Middle frontal gyrus (tissue), 1 donor: ENCODE data around the gene BRSK2.
"Not testable (repeated sequence)": the region's sequence is repeated elsewhere in the genome, so short reads cannot be mapped to it uniquely, and the experiment has no call there.

Experiments used
- DNase-seq: peaks from one replicate; pipeline ENCODE4 v3.0.0-alpha.2; 2015; ENCODE audit warnings: low spot score; ENCODE audit errors: extremely low spot score

Gene BRSK2

DNA sequence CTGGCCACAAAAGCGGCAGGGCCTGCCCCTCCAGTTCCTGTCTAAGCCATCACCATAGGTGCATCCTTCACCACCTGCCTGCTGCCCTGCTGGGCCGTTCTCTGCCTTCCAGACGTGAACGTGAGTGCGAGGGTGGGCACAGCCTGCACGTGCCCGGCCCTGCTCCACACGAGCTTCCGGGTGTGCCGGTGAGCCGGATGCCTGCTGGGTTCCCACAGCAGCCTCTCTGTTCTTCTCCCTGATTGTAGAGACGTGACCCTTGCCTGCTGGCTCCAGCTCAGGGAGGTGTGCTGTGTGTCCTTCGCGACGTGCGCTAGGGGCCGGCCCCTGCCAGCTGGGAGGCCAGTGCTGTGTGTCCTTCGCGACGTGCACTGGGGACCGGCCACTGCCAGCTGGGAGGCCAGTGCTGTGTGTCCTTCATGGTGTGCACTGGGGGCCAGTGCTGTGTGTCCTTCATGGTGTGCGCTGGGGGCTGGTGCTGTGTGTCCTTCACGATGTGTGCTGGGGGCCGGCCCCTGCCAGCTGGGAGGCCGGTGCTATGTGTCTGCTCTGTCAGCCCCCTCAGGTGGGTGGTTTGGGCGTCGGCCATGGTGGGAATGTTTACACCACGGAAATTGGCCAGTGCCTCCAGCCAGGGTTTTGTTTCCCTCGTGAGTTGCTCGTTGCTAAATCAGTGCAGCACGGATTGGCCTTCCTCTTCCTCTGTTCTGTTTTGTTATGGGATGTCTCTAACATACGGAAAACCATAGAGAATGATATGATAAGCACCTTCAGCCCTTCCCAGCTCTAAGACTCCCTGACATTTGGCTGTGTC lies 35.4 kb upstream of the BRSK2 start:
- no peak for DNase-seq

DNA sequence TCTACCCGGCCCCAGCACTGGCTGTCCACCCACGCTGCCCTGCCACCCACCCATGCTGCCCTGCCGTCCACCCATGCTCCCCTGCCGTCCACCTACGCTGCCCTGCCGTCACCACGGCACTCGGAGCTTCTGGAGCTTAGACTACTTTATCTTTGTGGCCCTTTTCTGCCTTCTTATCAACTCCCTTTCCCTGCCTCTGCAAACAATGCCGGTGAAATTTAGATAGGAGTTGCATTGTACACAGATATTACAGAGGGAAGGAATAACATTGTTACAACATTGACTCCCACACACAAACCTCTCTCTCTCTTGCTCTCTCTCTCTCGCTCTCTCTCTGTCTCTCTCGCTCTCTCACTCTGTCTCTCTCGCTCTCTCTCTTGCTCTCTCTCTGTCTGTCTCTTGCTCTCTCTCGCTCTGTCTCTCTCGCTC lies 33.7 kb upstream of the BRSK2 start:
- no peak for DNase-seq

DNA sequence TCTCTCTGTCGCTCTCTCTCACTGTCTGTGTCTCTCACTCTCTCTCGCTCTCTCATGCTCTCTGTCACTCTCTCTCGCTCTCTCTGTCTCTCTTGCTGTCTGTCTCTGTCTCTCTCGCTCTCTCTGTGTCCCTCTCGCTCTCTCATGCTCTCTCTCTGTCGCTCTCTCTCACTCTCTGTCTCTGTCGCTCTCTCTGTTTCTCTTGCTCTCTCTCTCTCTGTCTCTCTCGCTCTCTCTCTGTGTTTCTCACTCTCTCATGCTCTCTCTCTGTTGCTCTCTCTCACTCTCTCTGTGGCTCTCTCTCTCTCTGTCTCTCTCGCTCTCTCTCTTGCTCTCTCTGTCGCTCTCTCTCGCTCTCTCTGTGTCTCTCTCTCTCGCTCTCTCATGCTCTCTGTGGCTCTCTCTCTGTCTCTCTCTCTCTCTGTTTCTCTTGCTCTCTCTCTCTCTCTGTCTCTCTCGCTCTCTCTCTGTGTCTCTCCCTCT lies 33.2 kb upstream of the BRSK2 start:
- no peak for DNase-seq

DNA sequence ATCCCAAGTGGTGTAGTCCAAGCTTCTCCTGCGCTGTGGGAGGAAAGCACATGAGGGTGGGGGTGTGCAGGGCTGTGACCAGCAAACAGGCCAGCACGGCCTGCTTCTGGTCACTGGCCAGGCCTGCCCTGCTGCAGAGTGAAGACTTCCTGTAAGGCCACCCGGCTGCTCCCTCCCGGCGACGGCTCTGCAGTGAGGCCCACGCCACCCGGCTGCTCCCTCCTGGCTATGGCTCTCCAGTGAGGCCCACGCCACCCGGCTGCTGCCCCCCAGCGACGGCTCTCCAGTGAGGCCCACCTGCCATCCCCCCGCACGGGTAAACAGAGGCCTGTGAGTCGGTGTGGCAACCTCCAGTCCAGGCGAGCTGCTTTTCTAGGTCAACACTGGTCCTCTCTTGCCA lies 31.4 kb upstream of the BRSK2 start:
- DNase-seq, result no peak

DNA sequence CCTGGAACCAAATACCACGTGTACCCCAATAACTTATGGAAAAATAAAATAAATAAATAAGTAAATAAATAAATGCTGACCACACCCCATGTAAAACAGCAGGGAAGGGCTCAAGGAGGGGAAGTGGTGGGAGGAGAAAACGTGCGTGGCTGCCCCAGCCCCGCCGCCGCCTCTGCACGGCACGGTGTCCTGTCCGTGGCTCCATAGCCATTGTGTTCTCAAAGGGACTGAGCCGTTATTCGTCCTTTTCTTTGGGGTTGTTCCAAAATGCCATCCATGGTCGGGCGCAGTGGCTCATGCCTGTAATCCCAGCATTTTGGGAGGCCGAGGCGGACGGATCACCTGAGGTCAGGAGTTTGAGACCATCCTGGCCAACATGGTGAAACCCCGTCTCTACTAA lies 30.8 kb upstream of the BRSK2 start:
- not testable (repeated sequence) for DNase-seq

DNA sequence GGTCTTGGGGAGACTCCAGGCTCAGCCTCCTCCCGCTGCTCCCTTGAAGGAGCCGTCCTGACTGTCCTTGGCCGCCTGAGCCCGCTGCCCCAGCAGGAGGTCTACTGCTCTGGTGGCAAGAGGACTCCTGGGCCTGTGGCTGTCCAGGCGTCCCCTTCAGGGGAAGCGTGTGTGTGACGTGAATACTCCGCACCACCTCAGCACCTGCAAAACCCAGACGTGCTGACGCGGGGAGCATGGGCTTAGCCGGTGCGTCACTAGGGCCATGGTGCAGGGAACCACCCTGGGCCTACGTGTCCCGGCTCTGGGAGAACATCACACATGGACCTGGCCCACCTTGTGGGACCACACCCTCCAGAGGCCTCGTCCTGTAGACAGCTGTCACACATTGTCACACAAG lies 30.2 kb upstream of the BRSK2 start:
- DNase-seq, result no peak

DNA sequence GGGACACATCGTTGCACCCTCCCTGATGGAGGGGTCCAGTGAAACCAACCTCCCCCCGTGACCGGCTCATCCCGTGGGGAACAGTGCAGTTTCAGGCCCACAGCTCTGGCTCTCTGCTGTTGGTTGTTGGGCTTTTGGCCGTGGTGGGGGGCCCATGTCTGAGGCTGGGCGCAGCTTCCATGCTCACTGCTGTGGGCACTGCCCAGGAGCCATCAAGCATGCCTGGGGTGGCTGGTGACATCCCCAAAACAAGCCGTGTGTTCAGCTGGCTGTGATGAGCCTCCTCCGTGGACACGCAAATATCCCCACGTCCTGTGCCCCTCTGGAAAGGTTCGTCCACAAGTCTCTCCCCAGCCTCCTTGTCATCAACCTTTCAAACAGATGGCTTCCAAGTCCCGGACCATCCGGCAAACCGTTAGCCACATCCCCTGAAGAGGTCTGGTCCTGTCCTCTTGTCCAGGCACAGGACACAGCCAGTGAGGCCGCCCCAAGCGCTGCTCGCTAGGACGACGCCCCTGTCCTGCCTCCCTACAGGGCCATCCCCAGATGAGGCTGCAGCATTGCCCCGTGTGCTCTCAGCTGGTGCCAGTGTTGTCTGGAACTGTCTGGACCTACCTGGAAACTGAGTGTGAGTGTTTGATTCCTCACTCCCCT lies 29.4 kb upstream of the BRSK2 start:
- DNase-seq, result no peak

DNA sequence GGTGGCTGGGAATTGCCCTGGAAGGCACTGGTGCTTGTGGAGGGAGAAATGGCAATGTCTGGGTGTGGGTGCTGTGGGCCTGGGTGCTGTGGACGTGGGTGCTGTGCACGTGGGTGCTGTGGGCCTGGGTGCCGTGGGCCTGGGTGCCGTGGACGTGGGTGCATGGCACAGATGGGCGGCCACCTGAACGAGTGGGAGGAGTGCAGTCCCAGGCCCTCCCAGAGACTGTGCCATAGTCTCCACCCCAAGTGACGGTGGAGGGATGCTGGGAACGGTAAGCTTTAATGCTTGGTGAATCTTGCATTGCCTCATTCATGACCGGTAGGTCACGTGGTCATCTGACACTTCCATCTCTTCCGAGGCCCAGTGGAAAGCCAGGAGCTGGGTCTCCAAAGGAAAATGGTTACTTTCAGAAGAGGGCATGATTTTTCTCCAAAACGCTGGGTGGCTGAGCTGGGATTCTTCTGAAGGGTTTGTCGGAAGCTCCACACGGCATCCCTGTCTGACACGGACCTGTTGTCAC lies 28.8 kb upstream of the BRSK2 start:
- DNase-seq, result no peak

DNA sequence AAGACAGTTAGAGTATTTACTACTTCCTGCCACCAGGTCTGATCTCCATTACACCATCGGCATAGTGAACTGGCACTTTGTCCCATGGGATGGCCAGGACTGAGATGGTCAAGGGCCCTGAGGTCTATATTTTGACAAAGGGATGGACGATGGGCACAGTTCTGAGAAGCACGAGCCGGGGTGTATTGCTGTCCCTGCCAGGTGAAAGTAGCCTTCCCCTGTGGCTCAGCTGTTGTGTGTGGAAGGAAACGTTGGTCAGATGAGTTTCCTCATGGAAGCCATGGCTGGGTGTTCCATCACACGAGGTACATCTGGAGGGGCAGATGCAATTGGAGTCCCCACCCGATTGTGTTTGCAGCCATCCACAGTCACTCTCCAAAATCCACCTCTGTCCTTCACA lies 27.9 kb upstream of the BRSK2 start:
- no peak for DNase-seq

DNA sequence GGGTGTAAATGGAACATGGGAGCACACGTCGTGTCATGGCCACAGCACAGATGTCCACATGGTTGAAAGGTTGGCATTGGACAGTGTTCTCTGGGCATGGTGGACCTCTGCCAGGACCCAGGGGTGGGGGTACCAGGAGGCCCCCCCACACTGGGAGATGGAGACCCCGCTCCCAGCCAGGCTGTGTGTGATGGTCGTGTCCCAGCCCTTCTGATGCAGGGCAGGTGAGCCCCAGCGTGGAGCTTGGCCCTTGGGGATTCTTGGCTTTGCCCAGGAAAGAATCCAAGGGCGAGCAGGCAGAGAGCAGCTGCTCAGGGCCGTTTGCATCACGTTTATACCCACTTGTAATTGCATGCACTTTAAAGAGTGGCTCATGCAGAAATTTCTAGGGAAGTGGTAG lies 22.0 kb upstream of the BRSK2 start:
- no peak for DNase-seq

DNA sequence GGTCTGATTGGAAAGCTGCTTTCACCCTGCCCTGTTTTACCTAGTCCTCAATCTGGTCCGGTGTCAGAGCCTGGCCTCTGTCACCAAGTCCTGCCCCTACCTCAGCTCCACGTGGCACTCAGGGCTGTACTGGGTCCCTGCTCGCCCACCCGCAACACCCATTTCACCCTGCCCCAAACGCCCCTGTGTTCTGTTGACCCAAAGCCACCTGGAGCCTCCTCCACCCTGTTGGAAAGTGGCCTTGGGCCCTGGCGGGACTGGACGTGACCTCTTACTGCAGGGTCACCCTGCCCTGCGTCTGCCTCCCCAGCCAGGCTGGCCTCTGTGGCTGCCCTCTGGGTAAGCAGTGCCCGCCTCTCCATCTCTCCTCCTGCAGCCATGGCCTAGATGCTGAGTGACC lies 21.5 kb upstream of the BRSK2 start:
- DNase-seq, result no peak

DNA sequence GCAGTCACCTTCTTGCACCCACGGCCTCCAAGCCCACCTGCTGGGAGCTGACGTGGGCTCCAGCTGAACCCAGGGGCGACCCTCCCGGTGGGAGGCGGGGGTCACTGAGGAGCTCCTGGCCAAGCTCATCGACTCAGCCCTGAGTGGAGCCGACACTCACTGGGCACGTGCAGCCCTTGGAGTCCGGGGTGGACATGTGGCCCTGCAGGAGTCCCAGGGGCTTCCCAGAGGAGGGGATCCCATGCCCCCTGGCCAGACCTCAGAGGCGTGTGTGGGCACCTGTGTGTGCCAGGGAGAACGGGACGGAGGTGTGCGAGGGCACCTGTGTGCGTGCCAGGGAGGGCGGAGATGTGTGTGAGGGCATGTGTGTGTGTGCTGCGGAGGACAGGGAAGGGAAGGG lies 20.8 kb upstream of the BRSK2 start:
- no peak for DNase-seq

DNA sequence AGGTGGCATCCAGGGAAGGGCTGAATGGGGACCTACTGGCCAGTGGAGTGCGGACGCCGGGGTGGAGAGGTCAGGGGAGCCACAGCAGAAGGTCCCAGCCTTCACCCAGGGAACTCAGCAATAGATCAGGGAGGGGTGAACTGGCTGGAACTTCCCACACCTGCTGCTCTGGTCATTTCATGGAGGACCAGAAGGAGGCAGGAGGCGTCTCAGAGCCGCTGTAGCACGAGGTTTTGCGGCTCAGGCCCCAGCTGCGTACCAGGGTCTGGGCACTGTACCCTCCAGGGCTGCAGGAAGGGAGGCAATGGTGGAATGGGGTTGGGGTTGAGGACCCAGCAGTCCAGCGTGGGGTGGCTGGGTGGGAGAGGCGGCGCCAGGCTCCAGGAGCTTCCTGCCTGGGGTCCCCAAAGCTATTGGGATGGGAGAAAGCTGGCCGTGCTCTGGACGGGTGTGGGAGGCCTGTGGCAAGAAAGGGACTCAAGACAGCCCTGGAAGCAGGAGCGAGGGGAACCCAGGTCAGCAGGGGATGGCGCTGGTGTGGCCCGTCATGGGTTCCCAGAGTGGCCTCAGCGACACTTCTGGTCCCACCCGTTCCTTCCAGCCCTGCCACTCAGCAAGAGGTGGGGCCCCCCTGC lies 20.2 kb upstream of the BRSK2 start:
- no peak for DNase-seq

DNA sequence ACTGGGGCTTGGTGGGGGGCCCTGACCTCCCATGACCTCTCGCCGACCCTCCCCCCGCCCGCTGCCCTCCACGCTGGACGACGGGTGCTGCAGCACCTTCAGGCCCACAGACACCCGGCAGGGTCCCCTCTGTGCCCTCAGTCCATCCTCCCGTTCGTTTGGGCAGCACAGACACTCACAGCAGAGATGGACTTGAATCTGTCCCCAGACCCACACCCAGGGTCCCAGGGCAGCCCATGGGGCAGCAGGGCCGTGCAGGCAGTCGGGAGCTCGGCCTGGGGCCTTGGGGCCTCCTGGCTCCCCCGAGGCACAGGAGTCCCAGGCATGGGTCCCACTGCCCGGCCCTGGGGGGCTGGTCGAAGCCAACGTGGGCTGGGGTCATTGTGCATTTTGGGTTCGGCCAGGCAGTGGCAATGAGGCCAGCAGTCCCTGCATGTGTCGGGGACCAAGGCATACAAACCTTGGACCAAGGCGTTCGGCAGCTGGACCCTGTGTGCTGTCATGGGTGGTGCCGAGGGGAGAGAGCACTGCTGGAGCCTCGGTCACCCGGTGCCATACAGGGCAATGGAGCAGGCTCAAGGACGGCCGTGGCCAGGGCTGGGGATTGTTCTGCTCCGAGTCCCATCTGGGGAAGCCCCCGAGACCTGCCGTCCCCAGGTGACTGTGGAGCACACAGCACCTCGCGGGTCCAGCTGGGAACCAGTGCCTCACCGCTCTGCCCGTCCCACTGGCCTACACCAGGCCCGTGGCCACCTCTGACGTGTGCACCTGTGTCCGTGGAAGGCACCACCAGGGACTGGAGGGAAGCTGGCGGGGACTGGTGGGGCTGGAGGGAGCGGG lies 19.3 kb upstream of the BRSK2 start:
- DNase-seq, result no peak

DNA sequence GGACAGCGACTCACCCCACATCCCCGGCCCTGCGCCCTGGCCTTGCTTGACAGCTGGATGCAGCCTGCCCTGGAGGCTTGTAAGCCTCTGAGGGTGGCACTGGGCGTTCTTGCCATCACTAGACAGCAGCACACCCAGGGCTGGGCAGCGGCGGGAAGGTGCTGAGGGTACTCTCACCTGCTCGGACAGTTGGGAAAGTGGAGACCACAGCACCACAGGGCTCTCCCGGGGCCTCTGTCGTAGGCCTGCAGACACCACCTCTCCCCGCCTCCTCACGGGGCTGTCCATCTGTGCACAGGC lies 18.8 kb upstream of the BRSK2 start:
- DNase-seq, result no peak

DNA sequence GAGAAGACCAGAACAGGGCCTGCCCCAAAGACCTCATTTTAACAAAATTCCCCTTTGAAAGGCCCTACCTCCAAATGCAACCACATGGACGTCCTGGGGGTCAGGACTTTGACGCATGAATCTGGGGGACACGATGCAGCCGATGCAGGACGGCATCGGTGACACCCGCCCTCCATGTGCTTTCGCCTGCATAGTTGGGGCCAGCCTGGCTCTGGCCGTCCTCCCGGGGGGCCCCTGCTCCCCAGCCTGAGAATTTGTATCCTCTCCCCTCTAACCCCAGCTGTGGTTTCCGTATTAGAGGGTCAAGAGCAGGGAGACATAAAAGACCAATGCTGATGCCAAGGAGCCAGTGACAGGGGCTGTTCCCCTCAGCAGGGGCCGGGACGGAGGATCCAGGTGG lies 18.4 kb upstream of the BRSK2 start:
- no peak for DNase-seq

DNA sequence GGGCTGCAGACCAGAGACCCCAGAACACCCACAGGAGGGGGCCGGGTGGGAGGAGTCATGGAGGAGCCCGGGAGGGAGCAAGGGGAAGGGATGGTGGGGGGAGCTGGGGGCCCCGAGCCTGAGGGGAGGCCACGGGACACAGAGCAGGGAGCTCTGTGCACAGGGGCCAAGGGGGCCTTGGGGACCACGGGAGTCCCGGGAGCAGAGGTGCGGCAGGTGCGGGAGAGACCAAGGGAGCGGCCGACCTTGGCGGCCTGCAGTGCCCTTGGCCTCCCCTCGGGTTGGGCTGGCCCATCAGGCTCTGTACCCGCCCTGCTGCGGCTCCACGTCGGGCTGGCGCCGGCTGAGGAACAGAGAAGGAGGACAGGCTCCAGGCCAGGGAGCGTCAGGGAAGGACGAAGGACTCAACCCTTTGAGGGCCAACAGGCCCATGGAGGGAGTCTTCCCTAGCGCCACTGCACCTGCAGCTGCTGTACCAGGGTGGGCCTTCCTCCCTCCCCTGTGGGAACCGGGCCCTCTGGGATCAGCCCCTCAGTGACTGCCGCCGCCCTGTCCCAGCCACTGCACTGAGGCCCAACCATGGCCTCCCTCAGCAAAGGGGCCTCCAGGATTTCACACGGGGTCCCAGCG lies 17.8 kb upstream of the BRSK2 start:
- no peak for DNase-seq

DNA sequence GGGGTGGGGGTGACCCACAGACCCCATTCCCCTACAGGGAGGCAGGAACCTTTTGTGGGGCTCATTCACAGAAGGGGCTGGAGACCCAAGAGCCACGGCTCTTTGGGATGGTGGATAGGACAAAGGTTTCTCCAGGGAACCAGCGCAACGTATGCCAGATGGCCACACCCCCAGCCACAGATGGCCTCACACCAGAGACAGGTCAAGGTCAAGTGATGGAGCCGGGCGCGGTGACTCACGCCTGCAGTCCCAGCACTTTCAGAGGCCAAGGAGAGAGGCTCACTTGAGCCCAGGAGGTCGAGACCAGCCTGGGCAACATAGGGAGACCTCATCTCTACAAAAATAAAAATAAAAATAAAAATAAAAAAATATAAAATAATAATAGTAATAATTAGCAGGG lies 17.1 kb upstream of the BRSK2 start:
- no peak for DNase-seq

DNA sequence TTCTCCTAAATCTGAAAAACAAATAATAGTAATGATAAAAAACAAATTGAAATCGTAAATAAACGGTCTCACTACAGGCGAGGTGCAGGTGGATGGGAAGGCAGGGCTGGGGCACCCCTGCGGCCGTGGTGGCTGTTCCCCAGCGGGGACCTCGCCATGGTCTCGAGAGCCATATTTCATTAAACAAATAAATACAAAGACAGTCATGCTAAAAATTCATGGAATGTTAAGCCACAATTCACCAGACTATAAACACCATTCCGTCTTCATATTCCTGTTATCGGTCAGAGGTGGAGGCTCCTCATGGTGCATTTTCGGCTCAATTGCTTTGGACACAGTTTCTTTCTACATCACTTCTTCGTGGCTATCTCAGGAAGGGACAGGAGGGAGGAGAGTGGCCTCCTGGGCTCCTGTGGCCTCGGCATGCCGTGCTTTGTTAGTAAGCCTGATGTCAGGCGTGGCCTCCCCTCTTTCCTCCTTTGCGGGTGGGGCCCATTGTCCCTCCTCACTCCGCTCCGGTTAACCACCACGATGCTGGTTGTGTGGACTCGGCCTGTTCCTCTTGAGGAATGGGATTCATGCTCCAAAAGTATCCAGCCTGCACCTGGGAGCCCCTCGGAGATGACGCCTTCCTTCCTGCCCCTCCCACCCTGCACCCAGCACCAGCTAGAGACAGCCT lies 16.1 kb upstream of the BRSK2 start:
- no peak for DNase-seq

DNA sequence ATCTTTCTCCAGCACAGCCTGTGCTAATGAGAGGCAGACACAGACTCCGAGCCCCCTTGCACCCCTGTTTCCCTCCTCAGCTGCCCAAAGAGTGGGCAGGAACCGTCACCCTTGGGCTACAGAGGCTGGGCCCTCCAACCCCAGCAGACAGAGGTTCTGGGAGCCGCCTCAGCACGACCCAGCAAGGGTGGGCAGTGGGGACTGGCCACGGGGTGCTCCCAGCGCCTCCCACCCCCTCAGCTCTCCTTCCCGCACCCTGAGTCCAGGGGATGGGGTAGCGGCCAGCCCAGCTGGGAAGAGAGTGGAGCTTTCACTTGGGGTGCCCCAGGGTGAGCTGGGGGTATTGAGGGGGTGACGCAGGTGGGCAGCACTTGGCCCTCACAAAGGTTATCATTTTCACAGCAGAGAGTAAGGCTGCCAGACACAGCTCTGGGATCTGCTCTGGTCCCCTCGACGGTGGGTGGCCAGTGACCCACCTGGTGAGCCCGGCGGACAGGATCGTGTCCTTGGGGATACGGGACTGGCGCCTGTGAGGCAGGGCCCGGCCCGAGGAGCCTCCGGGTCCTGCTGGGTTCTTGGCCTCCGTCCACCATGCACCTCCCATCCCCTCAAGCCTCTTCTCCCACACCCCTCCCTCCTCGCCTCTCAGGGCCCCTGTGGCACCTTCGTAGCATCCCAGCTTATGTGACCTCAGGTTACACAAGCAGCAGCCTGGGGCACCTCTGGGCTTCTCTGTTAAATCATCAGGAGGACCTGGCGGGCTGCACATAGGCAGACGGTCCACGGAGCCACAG lies 14.4 kb upstream of the BRSK2 start:
- DNase-seq, result no peak
